Calu3 (cell line): ENCODE measurements around the gene KCTD6. TPM values are rescaled to one million over a fixed set of nuclear protein-coding genes. Genes with fewer than 3 reads are reported as not detected.

Experiments
- BruUV-seq: library from RNA; stranded (reverse); fragments of 400-500 nt; replicated peaks from 2 replicates; lab custom pipeline; 2021; lab: Mats Ljungman, UMichigan
- CTCF ChIA-PET: fragments of 300-600 bp; sonication (Branson Sonifier 250); formaldehyde crosslinking; loops from one replicate; lab custom pipeline; 2022; ENCODE audit warnings: antibody characterized with exemption; lab: Charles Lee
- DNase-seq: peaks from one replicate; pipeline ENCODE4 v3.0.0; 2022
- H3K27ac Mint-ChIP-seq: one replicate; pipeline ENCODE4 v1.8.0; 2022; ENCODE audit warnings: mixed read lengths; ENCODE audit not compliant: unreplicated experiment
- H3K27me3 Mint-ChIP-seq: one replicate; pipeline ENCODE4 v1.8.0; 2022; ENCODE audit warnings: mixed read lengths; ENCODE audit not compliant: unreplicated experiment
- H3K36me3 Mint-ChIP-seq: one replicate; pipeline ENCODE4 v1.8.0; 2022; ENCODE audit warnings: mild to moderate bottlenecking, moderate library complexity, mixed read lengths; ENCODE audit not compliant: insufficient read depth, unreplicated experiment
- H3K4me1 Mint-ChIP-seq: one replicate; pipeline ENCODE4 v1.8.0; 2022; ENCODE audit warnings: mild to moderate bottlenecking, low read depth, mixed read lengths; ENCODE audit not compliant: unreplicated experiment
- H3K4me3 Mint-ChIP-seq: one replicate; pipeline ENCODE4 v1.8.0; 2022; ENCODE audit warnings: mild to moderate bottlenecking, low read depth, moderate library complexity, mixed read lengths; ENCODE audit not compliant: unreplicated experiment
- H3K9me3 Mint-ChIP-seq: one replicate; pipeline ENCODE4 v1.8.0; 2022; ENCODE audit warnings: low read depth, mixed read lengths; ENCODE audit not compliant: unreplicated experiment
- intact Hi-C: fragments of 100-400 bp; cut with micrococcal nuclease; formaldehyde crosslinking; loops from one replicate; pipeline ENCODE4 v1.10.0; 2022; ENCODE audit not compliant: unreplicated experiment
- total RNA-seq: library from RNA; stranded (reverse); gene quantifications from 2 replicates; pipeline ENCODE4 v1.2.3, GENCODE V29; 2022
- TF ChIP-seq, protein P1 (sequence below): fragments of 200-600 bp; IDR thresholded peaks from one replicate; pipeline ENCODE4 v1.8.0; 2022; ENCODE audit warnings: antibody characterized with exemption; ENCODE audit not compliant: unreplicated experiment

KCTD6 gene
- total RNA-seq, 1 experiment from 2014 or later, result 11.4 TPM

DNA sequence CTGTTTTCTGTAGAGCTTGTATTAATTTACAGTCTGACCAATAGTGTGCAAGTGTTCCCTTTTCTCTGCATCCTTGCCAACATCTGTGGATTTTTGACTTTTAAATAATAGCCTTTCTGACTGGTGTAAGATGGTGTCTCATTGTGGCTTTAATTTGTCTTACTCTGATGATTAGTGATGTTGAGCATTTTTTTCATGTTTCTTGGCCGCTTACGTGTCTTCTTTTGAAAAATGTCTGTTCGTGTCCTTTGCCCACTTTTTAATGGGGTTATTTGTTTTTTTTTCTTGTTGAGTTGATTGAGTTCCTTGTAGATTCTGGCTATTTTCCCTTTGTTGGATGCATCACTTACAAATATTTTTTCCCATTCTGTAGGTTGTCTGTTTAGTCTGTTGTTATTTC is 52.6 kb downstream of the KCTD6 start:
- intact Hi-C loops, result no loop called here
- no peak overlapping the region for H3K4me3 Mint-ChIP-seq
- BruUV-seq, result no TSS peak

DNA sequence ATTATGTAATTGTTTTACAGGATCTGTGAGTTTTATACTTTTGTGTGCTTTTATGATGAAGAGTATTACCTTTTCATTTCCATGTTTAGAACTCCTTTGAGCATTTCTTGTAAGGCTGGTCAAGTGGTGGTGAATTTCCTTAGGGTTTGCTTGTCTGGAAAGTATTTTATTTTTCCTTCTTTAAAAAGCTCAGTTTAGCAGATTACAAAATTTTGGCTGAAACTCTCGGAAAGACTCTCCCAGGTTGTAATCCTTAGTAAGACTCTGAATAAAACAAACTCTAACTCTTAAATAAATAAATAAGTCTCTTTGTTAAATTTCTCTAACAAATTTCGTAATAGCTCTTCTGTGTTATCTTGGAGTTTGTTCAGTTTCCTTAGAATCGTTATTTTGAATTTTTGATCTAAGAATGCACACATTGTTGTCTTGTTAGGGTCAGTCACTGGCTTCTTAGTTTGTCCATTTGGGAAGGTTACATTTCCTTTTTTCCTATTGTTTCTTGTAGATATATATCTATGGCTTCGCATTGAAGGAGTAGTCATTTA is 59.8 kb downstream of the KCTD6 start:
- H3K4me1 Mint-ChIP-seq, result no peaks in the 10 kb centered on the region
- no peaks in the 10 kb centered on the region for H3K36me3 Mint-ChIP-seq
- H3K9me3 Mint-ChIP-seq, result no peaks in the 10 kb centered on the region
- intact Hi-C loops, result no loop called here
- no peak overlapping the region for H3K4me3 Mint-ChIP-seq
- peaks cover 13% of the 10 kb centered on the region for H3K27me3 Mint-ChIP-seq
- TF ChIP-seq, protein P1, sequence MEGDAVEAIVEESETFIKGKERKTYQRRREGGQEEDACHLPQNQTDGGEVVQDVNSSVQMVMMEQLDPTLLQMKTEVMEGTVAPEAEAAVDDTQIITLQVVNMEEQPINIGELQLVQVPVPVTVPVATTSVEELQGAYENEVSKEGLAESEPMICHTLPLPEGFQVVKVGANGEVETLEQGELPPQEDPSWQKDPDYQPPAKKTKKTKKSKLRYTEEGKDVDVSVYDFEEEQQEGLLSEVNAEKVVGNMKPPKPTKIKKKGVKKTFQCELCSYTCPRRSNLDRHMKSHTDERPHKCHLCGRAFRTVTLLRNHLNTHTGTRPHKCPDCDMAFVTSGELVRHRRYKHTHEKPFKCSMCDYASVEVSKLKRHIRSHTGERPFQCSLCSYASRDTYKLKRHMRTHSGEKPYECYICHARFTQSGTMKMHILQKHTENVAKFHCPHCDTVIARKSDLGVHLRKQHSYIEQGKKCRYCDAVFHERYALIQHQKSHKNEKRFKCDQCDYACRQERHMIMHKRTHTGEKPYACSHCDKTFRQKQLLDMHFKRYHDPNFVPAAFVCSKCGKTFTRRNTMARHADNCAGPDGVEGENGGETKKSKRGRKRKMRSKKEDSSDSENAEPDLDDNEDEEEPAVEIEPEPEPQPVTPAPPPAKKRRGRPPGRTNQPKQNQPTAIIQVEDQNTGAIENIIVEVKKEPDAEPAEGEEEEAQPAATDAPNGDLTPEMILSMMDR, result no peak
- BruUV-seq, result no TSS peak
- no peak overlapping the region for H3K27ac Mint-ChIP-seq
- CTCF ChIA-PET, result no interaction called here
- DNase-seq, result no peak

More for the DNA sequence above, 52.6 kb downstream of the KCTD6 start:
- Mint-ChIP-seq H3K27me3 (no peaks in the 10 kb centered on the region), H3K27ac (no peak overlapping the region), H3K36me3 (no peaks in the 10 kb centered on the region), H3K9me3 (no peaks in the 10 kb centered on the region), H3K4me1 (no peaks in the 10 kb centered on the region)
- DNase-seq, result no peak
- CTCF ChIA-PET, result no interaction called here
- TF ChIP-seq, protein P1, result no peak

Other genes with a start within 250 kb of the KCTD6 start
- 17.2 and 18.4 TPM in 2 replicates for gene RPP14, start 185.9 kb upstream of the KCTD6 start, total RNA-seq
- 7.5 and 8.5 TPM in 2 replicates for gene HTD2, start 185.6 kb upstream of the KCTD6 start, total RNA-seq
- 8.6 and 10.8 TPM in 2 replicates for gene PXK, start 159.2 kb upstream of the KCTD6 start, total RNA-seq
- 45.4 and 47.6 TPM in 2 replicates for gene PDHB, start 58.3 kb upstream of the KCTD6 start, total RNA-seq
- gene ACOX2, start 45.1 kb downstream of the KCTD6 start, total RNA-seq, result 1.1 and 1.4 TPM in 2 replicates
- gene FAM107A, start 85.3 kb downstream of the KCTD6 start, total RNA-seq, result not detected in 2 replicates
- gene FAM3D, start 174.7 kb downstream of the KCTD6 start, total RNA-seq, result 3.0 and 3.8 TPM in 2 replicates